ENCODE measurements around the gene NFRKB.

NFRKB gene

DNA sequence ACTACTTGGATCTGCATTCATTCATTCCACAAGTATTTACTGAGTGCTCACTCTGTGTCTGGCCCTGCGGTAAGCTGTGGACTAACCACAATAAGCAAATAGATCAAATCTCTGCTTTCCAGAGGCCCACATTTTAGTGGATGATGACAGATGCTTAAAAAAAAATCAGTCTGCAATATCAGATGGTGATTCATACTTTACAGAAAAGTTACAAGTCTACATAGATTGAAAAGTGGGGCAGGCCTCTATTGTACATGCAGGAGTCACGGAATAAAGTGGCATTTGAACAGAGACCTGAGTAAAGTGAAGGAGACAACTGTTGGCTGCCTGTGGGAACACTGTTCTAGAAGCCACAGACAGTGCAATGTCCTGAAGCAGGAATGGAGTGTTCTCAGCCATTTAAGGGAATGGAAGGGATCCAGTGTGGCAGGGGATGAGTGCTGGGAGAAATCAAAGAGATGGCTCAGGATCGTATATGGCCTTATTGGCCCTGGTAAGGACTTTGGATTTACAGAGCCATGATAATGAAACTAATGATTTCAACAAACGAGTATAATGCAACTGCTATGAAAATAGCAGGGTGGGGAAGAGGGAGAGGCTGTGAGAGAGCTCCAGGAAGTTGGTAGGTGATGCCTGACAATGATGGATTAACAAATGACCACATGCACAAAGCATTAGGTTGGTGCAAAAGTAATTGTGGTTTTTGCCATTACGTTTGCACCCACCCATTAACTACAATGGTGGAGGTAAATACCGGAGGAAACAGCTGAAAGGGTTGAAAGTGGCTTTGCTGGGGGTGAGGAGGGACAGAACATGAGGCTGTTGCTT, 48.7 kb downstream of the NFRKB start:
- DNase-seq: no peak

All from amygdala (tissue), 56 donors.